K562 (cell line): Measurements from ENCODE around the gene MAP4K4.

Experiments used
- CEBPB ChIP-seq: fragments of 450-650 bp; IDR thresholded peaks from 2 replicates; pipeline ENCODE4 v1.6.1; 2016; ENCODE audit warnings: missing genetic modification characterization, missing compliant biosample characterization
- CLOCK ChIP-seq: fragments of 250-450 bp; sonication (Bioruptor Pico); IDR thresholded peaks from 2 replicates; pipeline ENCODE4 v1.4.0; 2020; ENCODE audit warnings: mild to moderate bottlenecking, moderate library complexity, borderline replicate concordance
- HLTF ChIP-seq: fragments of 450-650 bp; IDR thresholded peaks from 2 replicates; pipeline ENCODE4 v1.6.1; 2016
- NCOA1 ChIP-seq: fragments of 450-650 bp; IDR thresholded peaks from 2 replicates; pipeline ENCODE4 v1.6.1; 2016; ENCODE audit warnings: low read depth
- NR1H2 ChIP-seq: sonication (generic); formaldehyde crosslinking; IDR thresholded peaks from 2 replicates; pipeline ENCODE4 v1.4.0; 2020; ENCODE audit warnings: mild to moderate bottlenecking, missing genetic modification reagents
- TAF1 ChIP-seq: IDR thresholded peaks from 2 replicates; pipeline ENCODE4 v1.6.1; 2011; ENCODE audit warnings: mild to moderate bottlenecking, low read length, moderate library complexity; ENCODE audit not compliant: insufficient read depth, control insufficient read depth, severe bottlenecking; ENCODE audit errors: extremely low read depth
- ZNF311 ChIP-seq: fragments of 250-450 bp; sonication (Bioruptor Pico); IDR thresholded peaks from 2 replicates; pipeline ENCODE4 v1.4.0; 2020; ENCODE audit warnings: mild to moderate bottlenecking, moderate library complexity

GRCh38 chr2:101905746-101906336 is 208.3 kb downstream of the MAP4K4 start:
- TF ChIP-seq NCOA1 (no peak), ZNF311 (CRISPR knock-in tag) (no peak), TAF1 (no peak), CLOCK (no peak), NR1H2 (CRISPR knock-in tag) (no peak), CEBPB (tag) (no peak), HLTF (no peak)
